Measurements from ENCODE around the gene FN3K.

FN3K gene

DNA sequence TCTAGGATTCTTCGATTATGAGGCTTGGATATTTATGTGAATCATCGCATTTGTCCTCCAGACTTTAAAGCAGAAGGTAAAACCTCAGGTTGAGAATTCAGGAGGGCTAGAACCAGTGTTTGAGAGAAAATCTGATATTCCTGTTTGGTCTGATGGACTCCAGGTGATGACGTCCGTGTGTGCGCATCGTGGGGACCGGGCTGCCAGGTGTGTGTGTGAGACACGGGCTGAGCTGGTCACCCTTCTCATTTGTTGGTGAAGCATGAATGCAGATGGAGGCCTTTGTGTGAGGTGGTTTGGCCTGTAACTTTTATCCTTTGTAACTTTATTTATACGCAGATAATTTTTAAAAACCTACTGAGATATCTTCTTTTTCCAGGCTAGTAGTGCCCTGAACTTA is 61.6 kb downstream of the FN3K start:
- DNase-seq, result no peak

DNA sequence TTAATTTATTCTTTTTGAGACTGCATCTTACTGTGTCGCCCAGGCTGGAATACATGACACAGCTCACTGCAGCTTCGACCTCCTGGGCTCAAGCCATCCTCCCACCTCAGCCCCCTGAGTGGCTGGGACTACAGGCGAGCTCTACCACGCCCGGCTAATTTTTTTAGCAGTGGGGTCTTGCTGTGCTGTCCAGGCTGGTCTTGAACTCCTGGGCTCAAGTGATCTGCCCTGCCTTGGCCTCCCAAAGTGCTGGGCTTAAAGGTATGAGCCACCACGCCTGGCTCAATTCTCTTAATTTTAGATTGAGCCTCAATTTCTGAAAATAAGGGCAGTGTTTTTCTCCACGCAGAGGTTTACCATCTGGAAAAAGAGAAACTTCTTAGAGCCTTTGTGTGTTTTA is 63.3 kb downstream of the FN3K start:
- DNase-seq, result no peak

DNA sequence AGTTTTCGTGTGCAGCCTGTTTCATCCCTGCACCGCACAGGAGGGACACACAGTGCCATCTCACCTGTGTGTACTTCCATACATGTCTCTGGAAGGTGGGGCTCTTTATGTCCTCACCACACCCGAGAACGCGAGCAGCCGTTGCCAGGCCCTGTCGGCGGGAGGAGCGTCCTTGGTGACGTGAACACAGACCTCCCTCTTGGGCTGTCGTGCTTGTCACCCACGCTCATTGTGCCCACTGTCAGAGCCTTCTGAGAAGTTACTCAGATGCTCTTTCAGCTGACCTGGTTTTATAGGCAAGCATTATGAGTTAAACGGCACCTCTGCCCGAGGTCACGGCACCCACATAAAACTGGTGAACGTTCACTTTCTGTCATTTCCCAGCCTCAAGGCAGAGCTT is 64.2 kb downstream of the FN3K start:
- DNase-seq, result no peak
